ENCODE measurements around the gene HNRNPA3. TPM values are rescaled to one million over a fixed set of nuclear protein-coding genes. Genes with fewer than 3 reads are reported as not detected.
A peak's percentile ranks its signal among the peaks of the same experiment; 100 is the strongest.
"Not testable (repeated sequence)": the region's sequence is repeated elsewhere in the genome, so short reads cannot be mapped to it uniquely, and the experiment has no call there.

Gene HNRNPA3
- polyA plus RNA-seq (ENCODE audit: insufficient read length in 3 of 3) = 100 to 1,000 TPM; 739 to 769 (median 759) TPM

DNA sequence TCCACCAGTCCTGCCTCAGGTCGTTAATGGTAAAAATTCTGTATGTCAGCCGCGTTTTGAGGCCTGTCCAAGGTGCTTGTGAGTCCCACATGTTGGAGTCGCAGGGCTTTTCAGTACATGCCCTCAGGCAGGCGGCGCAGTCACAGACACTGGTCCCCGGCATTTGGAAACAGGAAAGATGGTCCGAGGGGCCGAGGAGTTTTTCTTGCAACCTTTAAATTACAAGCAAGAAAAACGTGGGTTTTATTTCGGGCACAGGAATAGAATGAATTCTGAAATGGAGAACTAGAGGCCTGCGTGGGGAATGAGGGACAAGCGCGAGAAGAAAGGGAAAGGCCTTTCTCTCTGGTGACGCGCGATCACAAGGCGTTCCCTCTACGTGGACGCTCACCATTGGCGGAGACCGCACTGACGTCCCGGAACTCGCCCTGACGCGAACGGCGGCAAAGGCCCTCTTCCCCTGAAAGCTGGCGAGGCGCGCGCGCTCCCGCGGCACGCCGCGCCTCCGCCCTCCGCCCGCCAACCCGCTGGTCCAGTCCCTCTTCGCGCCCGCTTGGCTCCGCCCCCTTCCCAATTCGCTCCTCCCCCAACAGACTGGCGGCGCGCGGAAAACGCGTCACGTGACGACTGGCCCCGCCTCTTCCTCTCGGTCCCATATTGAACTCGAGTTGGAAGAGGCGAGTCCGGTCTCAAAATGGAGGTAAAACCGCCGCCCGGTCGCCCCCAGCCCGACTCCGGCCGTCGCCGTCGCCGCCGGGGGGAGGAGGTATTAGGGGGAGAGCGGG is at the start of gene HNRNPA3:
HNRNPA3 (plus strand) TSS at position 689 of the 785 bp plus-strand sequence; CDS start at position 695, 6 bp downstream.
- DNase-seq (ENCODE audit: low read depth in 3 of 3, low spot score in 2 of 3) = peak; percentile 96 to 98 (median 97)

DNA sequence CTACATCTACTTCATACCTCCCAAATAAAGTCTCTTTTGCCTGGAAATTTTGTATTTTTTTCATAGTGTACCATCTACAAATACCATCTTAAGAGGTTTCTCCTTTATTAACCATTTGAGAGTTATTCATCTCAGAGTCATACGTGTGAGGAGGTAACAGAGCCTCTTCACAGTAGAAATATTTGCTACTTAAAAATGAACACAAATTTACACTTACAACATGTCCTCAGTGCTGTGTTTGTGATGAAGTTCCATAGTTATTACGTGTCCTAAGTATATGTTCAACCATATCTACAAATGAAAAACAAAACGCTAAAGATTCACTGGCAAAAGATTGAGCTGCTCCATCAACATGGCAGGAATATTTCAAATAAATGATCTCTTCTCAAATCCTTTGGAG is 48.5 kb upstream of the HNRNPA3 start:
- DNase-seq (ENCODE audit: low read depth in 3 of 3, low spot score in 2 of 3) = no peak

DNA sequence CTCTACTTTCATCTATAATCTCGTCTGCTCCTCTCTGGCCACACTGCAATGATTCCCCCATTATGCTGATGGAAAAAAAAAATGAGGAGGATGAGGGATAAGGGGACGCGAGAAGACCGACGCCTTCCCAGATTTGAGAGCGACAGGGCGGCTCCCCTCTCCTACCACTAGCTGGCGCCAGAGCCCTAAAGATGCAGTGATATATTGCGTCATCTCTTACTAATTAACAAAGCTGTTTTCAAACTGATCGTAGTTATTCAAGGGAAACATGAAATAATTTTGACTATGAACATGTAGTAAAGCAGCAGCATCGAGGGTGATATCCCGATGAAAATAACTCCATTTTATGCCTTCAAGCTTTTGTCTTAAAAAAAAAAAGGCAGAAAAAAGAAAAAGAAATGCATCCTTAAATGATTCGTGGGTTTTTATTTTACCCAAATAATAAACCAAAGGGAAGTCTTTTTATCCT is 48.0 kb upstream of the HNRNPA3 start:
- DNase-seq (ENCODE audit: low read depth in 3 of 3, low spot score in 2 of 3) = peak in 1 of 3 donors; percentile 77

DNA sequence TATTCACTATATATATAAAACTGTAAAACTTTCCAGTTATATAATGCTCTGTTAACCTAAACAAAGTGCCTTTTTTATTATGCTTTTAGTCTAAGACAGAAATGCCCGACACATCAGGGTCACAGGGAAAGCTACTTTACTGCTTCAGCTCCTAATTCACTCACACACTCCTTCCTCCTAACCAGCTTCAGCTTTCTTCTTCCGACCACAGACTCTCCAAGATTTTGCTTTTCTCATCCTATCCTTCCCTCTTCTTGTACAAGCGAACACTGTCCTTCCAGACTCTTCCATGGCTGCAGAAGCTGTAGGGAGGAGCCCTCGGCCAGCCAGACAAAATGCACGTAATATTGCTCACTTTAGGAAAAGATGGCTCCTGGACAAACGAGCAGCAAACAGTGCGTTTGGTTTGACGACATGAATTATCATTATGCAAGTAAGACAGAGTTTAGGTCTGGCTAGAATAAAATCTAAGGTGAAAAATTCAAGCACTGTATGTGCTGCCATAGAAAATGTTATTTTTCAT is 47.5 kb upstream of the HNRNPA3 start:
- DNase-seq (ENCODE audit: low read depth in 3 of 3, low spot score in 2 of 3) = no peak

DNA sequence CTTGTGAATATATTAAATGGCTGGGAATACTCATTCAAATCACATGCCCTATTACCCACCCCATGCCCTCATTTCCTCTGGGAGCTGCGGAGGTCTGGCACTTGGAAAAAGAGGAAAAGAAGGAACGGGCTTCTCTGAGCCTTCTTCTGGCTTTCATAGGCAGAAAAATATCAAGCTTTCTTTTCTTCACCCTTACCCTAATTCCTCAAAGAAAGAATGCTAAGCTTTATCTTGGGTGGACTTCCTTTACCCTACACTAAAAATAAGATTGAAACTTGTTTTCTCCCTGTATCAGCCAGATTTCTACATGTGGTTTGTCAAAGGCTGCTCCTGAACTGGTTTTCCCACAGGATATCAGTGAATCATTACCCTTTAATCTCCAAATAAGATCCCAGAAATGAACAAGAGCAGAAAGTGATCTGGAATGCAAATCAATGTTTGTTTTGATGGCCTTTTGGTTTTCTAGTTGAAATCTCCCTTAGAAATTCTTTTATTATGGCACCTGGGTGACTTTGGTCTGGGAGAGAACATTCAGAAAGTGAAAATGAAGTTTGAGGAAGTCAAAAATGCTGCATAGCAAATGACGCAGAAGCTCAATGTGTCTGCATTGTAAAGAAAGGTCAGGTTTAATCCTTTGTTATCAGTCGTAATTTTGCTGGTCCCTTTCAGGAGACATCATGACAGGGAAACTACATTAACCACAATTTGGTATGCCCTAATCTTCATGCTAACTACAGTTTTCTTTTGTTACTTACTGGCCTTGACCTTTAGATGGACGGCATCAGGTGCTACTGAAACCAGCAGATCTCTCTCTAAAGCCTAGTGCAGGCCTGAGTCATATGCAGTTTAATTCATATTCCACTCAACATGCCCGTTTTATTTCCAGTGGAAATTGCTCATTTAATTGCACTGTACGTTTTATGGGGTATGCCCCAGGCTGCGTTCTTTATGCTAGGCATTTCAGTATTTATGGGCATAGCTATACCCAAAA is 46.6 kb upstream of the HNRNPA3 start:
- DNase-seq (ENCODE audit: low read depth in 3 of 3, low spot score in 2 of 3) = no peak

- no peak for DNase-seq (ENCODE audit: low read depth in 3 of 3, low spot score in 2 of 3)
Observed at GRCh38 chr2:177169810-177170514, 42.6 kb upstream of the HNRNPA3 start.

DNA sequence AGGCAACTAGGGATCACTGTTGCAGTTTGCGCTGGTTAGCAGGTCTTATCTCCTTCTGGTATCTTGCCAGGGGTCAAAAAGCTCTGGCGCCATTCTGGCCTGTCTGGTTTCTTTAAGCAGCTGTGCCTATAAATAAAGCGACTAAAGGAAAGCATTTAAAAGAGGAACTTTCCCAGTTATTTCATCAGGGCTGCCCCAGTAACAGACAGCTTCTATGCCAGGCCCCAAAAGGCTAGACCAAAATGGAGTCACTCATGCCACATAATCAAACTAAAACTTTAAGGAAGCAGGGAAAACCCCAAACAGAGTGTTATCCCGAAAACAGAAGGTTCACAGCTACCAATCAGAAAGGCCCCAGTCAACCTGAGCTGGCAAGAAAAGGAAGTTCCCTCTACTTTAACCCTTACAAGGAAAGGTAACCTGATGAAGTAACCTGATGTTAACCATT is 41.2 kb upstream of the HNRNPA3 start:
- DNase-seq (ENCODE audit: low read depth in 3 of 3, low spot score in 2 of 3) = no peak

DNA sequence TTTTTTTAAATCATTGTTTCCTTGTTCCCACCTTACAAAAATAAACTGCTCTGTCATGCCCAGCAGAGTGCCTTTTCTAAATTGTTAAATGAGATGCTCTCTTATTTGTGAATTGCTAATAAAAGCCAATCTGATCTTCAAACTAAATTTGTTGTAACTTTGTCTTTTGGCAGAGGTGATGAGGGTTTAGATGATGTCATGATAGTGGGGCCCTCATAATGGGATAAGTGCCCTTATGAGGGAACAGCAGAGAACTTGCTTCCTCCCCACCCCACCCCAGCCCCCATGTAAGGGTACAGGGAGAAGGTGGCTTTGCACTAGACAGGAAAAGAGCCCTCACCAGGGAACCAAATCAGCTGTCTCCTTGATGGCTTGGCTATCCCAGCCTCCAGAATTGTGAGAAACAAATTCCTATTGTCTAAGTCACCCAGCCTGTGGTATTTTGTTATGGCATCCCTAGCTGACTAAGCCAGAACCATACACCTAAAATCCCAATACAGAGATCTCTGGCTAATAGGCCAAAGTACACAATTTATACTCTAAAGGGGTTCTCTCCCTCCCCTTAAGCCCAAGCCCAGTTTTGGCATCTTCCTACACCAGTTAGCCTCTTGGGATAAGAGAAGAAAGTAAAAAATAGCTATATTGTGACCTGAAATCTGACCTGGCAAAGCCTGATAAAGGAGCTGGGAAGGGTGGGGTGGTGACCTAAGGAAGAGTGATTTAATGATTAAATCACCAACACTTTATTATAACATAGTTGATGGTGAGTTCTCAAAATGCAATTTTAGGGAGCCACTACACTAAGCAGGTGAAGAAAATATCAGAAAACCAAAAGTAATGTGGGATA is 40.3 kb upstream of the HNRNPA3 start:
- DNase-seq (ENCODE audit: low read depth in 3 of 3, low spot score in 2 of 3) = no peak

- DNase-seq (ENCODE audit: low read depth in 3 of 3, low spot score in 2 of 3) = no peak
Observed at GRCh38 chr2:177174486-177174885, 38.1 kb upstream of the HNRNPA3 start.

DNA sequence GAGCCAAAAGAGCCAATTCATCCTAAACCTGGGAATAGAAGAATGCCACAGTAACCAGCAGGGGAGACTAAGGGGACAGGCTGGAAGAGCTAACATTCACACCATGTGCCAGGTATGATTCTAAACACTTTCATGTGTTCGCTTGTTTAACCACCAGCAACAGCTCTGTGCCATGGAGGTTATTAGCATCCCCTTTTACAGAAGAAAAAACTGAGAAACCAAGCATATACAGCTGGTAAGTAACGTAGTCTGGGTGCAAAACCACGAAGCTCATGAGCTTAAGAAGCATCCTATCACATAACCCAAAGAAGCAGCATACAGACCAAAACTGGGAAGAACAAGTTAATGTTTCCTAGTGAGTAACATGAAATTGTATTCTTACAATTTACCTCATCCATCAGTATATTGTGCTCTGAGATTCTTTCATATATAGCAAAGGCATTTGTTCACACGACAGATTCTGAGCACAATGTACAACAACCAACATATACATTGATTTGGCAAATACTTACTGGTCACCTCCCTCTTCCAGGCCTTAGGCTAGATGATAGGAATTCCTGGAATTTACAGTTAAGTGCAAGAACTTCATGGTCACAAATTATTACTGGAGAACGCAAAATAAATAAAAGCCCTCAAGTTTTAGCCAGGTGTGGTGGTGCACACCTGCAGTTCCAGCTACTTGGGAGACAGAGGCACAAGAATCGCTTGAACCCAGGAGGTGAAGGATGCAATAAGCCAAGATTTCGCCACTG is 36.5 kb upstream of the HNRNPA3 start:
- no peak for DNase-seq (ENCODE audit: low read depth in 3 of 3, low spot score in 2 of 3)

DNA sequence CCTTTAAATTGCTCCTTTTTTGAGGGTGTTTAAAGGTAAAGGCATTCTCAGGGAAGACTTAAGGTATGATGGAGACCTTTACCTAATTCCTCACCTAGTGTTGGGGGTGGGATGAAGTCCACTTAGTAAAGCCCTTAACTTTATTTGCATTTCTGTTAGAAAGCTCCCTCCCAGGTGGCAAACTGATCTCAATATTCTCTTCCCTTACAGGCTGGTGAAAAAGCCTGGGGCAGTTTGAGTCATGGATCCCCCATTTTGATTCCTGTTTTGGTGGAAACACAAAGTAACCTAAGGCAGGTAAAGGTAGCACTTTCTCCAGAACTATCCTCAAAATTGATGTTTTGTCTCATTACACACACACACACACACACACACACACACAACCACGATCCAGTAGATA is 33.8 kb upstream of the HNRNPA3 start:
- DNase-seq (ENCODE audit: low read depth in 3 of 3, low spot score in 2 of 3) = no peak

GRCh38 chr2:177179227-177179626 is 33.4 kb upstream of the HNRNPA3 start:
- no peak for DNase-seq (ENCODE audit: low read depth in 3 of 3, low spot score in 2 of 3)

DNA sequence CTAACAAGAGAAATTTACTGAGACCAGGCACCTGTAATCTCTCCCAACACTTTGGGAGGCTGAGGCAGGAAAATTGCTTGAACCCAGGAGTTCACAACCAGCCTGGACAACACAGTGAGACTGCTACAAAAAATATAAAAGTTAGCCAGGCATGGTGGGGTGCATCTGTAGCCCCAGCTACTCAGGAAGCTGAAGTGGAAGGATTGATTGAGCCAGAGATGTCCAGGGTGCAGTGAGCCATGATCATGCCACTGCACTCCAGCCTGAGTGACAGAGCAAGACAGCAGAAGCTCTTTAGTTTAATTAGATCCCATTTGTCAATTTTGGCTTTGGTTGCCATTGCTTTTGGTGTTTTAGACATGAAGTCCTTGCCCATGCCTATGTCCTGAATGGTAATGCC is 32.9 kb upstream of the HNRNPA3 start:
- not testable (repeated sequence) for DNase-seq (ENCODE audit: low read depth in 3 of 3, low spot score in 2 of 3)

DNA sequence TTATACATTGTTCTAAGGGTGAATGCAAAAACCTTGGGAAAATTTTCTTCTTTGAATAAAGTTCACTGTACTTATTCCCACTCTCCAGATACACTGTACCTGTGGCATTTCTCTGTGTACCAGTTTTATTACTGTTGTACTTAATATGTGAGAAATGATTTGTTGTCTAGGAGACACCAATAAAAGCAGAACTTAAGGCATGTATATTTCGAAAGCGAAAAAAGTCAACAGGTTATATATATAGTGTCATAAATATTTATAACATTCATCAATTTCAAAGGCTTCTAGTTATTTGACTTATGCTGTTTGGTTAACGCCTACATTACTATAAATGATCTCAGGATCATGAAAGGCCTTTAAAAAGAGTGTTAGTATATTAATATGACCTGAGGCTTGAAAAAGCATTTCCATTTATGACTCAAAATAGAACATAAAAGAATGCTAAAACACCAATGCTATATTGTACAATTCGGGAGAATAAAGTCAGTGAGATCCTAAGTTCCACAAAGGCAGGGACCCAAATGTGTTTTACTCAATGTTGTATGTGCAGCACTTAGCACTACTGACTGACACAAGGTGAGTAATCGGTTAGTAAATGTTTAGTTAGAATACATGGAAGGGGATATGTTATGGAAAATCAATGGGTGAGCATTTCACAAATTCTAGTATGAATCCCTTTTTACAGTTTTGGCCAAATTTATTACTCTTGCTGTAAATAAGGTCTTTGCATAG is 32.2 kb upstream of the HNRNPA3 start:
- DNase-seq (ENCODE audit: low read depth in 3 of 3, low spot score in 2 of 3) = no peak

GRCh38 chr2:177183860-177184259 is 28.7 kb upstream of the HNRNPA3 start:
- DNase-seq (ENCODE audit: low read depth in 3 of 3, low spot score in 2 of 3) = no peak

GRCh38 chr2:177184606-177185005 is 28.0 kb upstream of the HNRNPA3 start:
- DNase-seq (ENCODE audit: low read depth in 3 of 3, low spot score in 2 of 3) = no peak

DNA sequence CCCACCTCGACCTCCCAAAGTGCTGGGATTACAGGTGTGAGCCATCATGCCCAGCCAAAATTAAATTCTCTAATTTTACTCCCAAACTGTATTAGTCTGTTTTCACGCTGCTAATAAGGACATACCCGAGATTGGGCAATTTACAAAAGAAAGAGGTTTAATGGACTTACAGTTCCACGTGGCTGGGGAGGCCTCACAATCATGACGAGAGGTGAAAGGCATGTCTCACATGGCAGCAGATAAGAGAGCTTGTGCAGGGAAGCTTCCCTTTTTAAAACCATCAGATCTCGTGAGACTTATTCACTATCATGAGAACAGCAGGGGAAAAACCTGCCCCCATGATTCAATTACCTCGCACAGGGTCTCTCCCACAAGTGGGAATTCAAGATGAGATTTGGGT is 26.6 kb upstream of the HNRNPA3 start:
- DNase-seq (ENCODE audit: low read depth in 3 of 3, low spot score in 2 of 3) = not testable (repeated sequence)
